GM12873 (cell line): ENCODE data around the gene SLX4IP.

Source experiments
- TF ChIP-seq, protein P1 (sequence below): IDR thresholded peaks from 2 replicates; pipeline ENCODE4 v1.5.1; 2012; ENCODE audit warnings: low read depth, mild to moderate bottlenecking, moderate library complexity, low read length, control low read depth; ENCODE audit not compliant: insufficient read depth; ENCODE audit errors: missing control alignments

The SLX4IP gene

DNA sequence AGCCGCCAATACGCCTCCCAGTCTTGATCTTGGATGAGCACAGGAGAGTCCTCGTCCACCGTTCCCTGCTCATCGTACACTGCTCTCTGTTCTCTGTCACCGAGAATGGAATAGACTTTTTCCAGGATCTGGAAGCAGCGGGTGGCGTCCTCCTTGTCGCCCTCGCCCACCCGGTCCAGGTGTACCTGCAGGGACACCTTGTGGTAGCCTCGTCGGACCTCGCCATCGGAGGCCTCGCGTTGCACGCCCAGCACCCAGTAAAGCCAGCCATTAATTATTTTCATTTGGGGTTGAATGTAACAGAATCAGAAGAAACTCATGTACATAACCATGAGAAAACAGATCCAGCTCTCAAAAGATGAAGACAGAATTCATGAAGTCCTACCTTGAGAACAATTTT is 178.8 kb downstream of the SLX4IP start:
- TF ChIP-seq, protein P1, sequence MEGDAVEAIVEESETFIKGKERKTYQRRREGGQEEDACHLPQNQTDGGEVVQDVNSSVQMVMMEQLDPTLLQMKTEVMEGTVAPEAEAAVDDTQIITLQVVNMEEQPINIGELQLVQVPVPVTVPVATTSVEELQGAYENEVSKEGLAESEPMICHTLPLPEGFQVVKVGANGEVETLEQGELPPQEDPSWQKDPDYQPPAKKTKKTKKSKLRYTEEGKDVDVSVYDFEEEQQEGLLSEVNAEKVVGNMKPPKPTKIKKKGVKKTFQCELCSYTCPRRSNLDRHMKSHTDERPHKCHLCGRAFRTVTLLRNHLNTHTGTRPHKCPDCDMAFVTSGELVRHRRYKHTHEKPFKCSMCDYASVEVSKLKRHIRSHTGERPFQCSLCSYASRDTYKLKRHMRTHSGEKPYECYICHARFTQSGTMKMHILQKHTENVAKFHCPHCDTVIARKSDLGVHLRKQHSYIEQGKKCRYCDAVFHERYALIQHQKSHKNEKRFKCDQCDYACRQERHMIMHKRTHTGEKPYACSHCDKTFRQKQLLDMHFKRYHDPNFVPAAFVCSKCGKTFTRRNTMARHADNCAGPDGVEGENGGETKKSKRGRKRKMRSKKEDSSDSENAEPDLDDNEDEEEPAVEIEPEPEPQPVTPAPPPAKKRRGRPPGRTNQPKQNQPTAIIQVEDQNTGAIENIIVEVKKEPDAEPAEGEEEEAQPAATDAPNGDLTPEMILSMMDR = no peak

DNA sequence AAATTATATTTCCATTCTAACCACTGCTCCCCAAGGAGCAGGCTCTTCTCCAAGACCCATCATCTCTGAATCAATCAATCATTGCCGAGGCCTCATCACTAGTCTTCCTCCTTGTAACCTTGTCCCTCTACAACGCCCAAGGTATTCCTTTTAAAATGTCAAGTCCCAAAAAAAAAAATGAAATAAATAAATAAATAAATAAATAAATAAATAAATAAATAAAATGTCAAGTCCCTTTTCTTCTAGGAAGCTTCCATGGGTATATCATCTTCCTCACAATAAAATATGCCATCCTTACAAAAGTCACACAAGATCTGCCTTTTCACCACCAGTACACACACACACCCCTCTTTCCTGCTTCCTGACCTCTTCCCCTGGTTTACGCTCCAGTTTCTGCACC is 181.1 kb downstream of the SLX4IP start:
- TF ChIP-seq, protein P1 = no peak

- TF ChIP-seq, protein P1 = no peak
Observed at GRCh38 chr20:10618611-10619245, 183.6 kb downstream of the SLX4IP start.

DNA sequence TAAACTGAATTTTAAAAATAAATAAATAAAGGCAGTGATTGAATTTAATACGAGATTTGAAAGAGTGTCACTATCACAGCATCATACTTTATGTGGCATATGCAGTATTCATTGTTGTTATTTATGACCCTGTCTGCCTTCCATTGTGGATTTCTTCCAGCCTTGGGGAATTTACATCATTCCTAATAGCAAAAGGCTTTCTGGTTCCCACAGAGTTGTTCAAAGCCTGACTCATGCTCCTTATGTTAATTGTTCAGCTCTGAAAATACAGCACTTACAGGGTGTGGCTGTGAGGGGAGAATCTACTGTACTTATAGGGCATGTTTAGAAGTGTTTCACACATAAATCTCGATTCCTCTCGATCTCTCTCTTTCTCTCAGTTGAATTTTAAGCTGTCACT is 184.3 kb downstream of the SLX4IP start:
- TF ChIP-seq, protein P1 = no peak

DNA sequence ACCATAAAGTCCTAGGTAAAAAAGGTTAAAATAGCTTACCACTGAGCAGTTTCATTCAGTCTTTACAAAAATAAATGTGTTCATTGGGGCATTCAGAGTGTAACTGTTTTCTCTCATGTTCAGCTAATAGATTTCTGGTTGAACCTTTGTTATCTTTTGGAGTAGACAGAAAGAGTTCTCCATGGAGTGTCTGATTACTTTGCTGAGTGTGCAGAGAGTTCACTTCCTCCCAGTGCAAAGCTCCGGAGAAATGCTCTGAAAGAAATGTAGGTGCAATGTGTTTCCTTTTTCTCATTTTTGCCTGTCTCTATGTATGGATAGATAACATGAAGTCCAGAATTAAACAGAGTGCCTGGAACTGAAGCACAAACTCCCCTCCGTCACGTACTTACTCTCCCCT is 186.0 kb downstream of the SLX4IP start:
- TF ChIP-seq, protein P1 = no peak

DNA sequence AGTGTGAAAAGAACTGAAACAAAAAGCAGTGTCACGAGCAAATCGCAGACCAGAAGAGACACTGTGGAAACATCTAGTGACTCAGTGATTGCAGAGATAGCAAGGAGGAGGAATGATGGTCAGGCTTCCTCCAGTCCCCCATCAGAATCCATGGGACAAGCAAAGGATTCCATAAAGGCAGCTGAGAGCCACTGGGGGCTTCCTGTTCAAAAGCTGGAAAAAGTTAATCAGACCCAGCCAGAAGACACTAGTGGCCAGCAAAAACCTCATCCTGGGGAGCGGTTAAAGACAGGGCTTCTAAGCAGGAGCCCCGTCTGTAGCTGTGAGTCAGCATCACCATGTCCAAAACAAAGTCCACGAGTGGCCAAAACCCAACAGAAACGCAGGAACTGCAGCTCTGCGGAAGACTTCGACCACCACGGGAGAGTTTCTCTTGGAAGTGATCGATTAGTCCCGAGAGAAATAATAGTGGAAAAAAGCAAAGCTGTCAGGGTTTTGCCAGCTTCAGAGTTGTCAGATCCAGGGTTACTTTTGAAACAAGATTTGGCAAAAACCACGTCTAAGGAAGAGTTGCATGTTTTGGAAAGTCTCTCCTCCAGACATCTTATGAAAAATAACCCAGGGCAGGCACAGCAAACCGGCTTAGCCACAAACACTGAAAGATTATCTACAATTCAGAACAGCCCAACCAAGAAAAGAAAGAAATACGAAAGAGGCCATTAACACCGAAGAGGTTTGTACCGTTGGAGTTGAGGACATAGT is 187.7 kb downstream of the SLX4IP start:
- TF ChIP-seq, protein P1 = no peak

- TF ChIP-seq, protein P1 = no peak
Observed at GRCh38 chr20:10625641-10626040, 190.5 kb downstream of the SLX4IP start.
